IgD-negative memory B cell (primary cell): Measurements from ENCODE around the gene RPS4Y1. TPM values are rescaled to one million over a fixed set of nuclear protein-coding genes. Genes with fewer than 3 reads are reported as not detected.
"Not testable (repeated sequence)": the region's sequence is repeated elsewhere in the genome, so short reads cannot be mapped to it uniquely, and the experiment has no call there.

Experiments used
- H3K27ac Mint-ChIP-seq, 3 donors: one replicate each; pipeline ENCODE4 v1.8.0; 2020 to 2022; ENCODE audit warnings: mild to moderate bottlenecking in 3 of 3, mixed read lengths in 3 of 3, moderate library complexity in 1 of 3
- H3K27me3 Mint-ChIP-seq: one replicate; pipeline ENCODE4 v1.8.0; 2021; ENCODE audit warnings: mixed read lengths
- H3K36me3 Mint-ChIP-seq: one replicate; pipeline ENCODE4 v1.8.0; 2020; ENCODE audit warnings: mild to moderate bottlenecking, mixed read lengths
- H3K4me1 Mint-ChIP-seq, 3 donors: one replicate each; pipeline ENCODE4 v1.8.0; 2020 to 2022; ENCODE audit warnings: mixed read lengths in 3 of 3, mild to moderate bottlenecking in 1 of 3
- H3K4me3 Mint-ChIP-seq, 4 donors: one replicate each; pipeline ENCODE4 v1.8.0; 2020 to 2022; ENCODE audit warnings: mild to moderate bottlenecking in 4 of 4, mixed read lengths in 4 of 4, moderate library complexity in 3 of 4
- H3K9me3 Mint-ChIP-seq, 3 donors: one replicate each; pipeline ENCODE4 v1.8.0; 2020 to 2021; ENCODE audit warnings: mixed read lengths in 3 of 3, mild to moderate bottlenecking in 1 of 3
- polyA plus RNA-seq: library from polyadenylated mRNA; unstranded; fragments of 300-500 nt; fragmentation: Illumina TruSeq; gene quantifications from one replicate; pipeline ENCODE4 v1.2.3, GENCODE V29; 2021

RPS4Y1 gene
- polyA plus RNA-seq, 1 donor from 2014 or later: not detected

- Mint-ChIP-seq H3K4me3 (no peak overlapping the region), H3K9me3 (no peaks in the 10 kb centered on the region), H3K36me3 (no peaks in the 10 kb centered on the region), H3K27me3 (no peaks in the 10 kb centered on the region), H3K27ac (no peak overlapping the region), H3K4me1 (no peaks in the 10 kb centered on the region)
Measured at GRCh38 chrY:2859782-2860181, 18.4 kb downstream of the RPS4Y1 start.

- no peak overlapping the region for H3K4me3 Mint-ChIP-seq
- no peaks in the 10 kb centered on the region for H3K27me3 Mint-ChIP-seq
- H3K27ac Mint-ChIP-seq: no peak overlapping the region
- no peaks in the 10 kb centered on the region for H3K9me3 Mint-ChIP-seq
- no peaks in the 10 kb centered on the region for H3K4me1 Mint-ChIP-seq
- H3K36me3 Mint-ChIP-seq: no peaks in the 10 kb centered on the region
Measured at GRCh38 chrY:2860511-2860910, 19.1 kb downstream of the RPS4Y1 start.

- H3K4me1 Mint-ChIP-seq: no peaks in the 10 kb centered on the region
- H3K36me3 Mint-ChIP-seq: no peaks in the 10 kb centered on the region
- no peaks in the 10 kb centered on the region for H3K9me3 Mint-ChIP-seq
- no peaks in the 10 kb centered on the region for H3K27me3 Mint-ChIP-seq
- no peak overlapping the region for H3K27ac Mint-ChIP-seq
- no peak overlapping the region for H3K4me3 Mint-ChIP-seq
Measured at GRCh38 chrY:2866581-2866980, 25.2 kb downstream of the RPS4Y1 start.

GRCh38 chrY:2867469-2867868 lies 26.1 kb downstream of the RPS4Y1 start:
- H3K4me1 Mint-ChIP-seq: no peaks in the 10 kb centered on the region
- H3K27ac Mint-ChIP-seq: no peak overlapping the region
- H3K4me3 Mint-ChIP-seq: no peak overlapping the region
- H3K36me3 Mint-ChIP-seq: no peaks in the 10 kb centered on the region
- H3K9me3 Mint-ChIP-seq: no peaks in the 10 kb centered on the region
- H3K27me3 Mint-ChIP-seq: no peaks in the 10 kb centered on the region

- no peaks in the 10 kb centered on the region for H3K36me3 Mint-ChIP-seq
- H3K4me1 Mint-ChIP-seq: no peaks in the 10 kb centered on the region
- no peak overlapping the region for H3K4me3 Mint-ChIP-seq
- H3K27ac Mint-ChIP-seq: no peak overlapping the region
- no peaks in the 10 kb centered on the region for H3K9me3 Mint-ChIP-seq
- no peaks in the 10 kb centered on the region for H3K27me3 Mint-ChIP-seq
Measured at GRCh38 chrY:2868035-2868607, 26.7 kb downstream of the RPS4Y1 start.

DNA sequence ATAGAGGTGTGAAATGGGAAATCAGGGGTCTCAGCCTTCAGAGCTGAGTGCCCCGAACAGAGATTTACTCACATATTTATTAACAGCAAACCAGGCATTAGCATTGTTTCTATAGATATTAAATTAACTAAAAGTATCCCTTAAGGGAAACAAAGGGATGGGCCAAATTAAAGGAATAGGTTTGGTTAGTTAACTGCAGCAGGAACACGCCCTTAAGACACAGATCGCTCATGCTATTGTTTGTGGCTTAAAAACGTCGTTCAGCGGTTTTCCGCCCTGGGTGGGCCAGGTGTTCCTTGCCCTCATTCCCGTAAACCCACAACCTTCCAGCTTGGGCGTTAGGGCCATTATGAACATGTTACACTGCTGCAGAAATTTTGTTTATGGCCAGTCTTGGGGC lies 30.8 kb downstream of the RPS4Y1 start:
- H3K9me3 Mint-ChIP-seq, H3K36me3 Mint-ChIP-seq, H3K4me1 Mint-ChIP-seq: not testable (repeated sequence)

GRCh38 chrY:2874211-2874610 lies 32.8 kb downstream of the RPS4Y1 start:
- Mint-ChIP-seq H3K9me3 (no peaks in the 10 kb centered on the region), H3K36me3 (no peaks in the 10 kb centered on the region), H3K27ac (no peak overlapping the region), H3K4me3 (no peak overlapping the region), H3K4me1 (no peaks in the 10 kb centered on the region), H3K27me3 (no peaks in the 10 kb centered on the region)

More for the DNA sequence above, 30.8 kb downstream of the RPS4Y1 start:
- H3K27ac Mint-ChIP-seq, H3K4me3 Mint-ChIP-seq, H3K27me3 Mint-ChIP-seq: not testable (repeated sequence)

GRCh38 chrY:2883561-2883960 lies 42.2 kb downstream of the RPS4Y1 start:
- Mint-ChIP-seq H3K4me3 (no peak overlapping the region), H3K4me1 (no peaks in the 10 kb centered on the region), H3K36me3 (no peaks in the 10 kb centered on the region), H3K27me3 (no peaks in the 10 kb centered on the region), H3K27ac (no peak overlapping the region), H3K9me3 (no peaks in the 10 kb centered on the region)

- Mint-ChIP-seq H3K4me1 (no peaks in the 10 kb centered on the region), H3K27ac (no peak overlapping the region), H3K9me3 (no peaks in the 10 kb centered on the region), H3K36me3 (no peaks in the 10 kb centered on the region), H3K27me3 (no peaks in the 10 kb centered on the region), H3K4me3 (no peak overlapping the region)
Measured at GRCh38 chrY:2885880-2886279, 44.5 kb downstream of the RPS4Y1 start.

GRCh38 chrY:2887386-2887785 lies 46.0 kb downstream of the RPS4Y1 start:
- H3K4me3 Mint-ChIP-seq: no peak overlapping the region

DNA sequence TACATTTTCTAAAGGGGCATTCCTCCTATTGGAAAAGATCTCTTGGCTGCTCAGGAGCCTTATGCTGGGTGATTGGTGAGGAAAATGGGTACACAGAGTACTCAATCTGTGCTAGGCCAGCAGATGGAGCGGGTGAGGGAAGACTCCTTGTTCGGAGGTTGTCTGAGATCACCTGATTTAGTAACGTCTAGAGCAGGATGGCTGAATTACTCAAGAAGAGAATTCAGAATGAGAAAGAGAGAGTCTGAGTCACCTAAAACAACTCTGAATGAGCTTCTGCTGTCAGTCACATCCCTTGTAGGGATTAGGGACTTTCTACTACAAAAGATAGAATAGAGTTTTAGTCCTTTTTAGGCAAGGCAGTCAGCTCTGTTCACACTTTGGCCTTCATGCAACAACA lies 46.6 kb downstream of the RPS4Y1 start:
- Mint-ChIP-seq H3K4me1 (no peaks in the 10 kb centered on the region), H3K9me3 (no peaks in the 10 kb centered on the region), H3K27me3 (no peaks in the 10 kb centered on the region), H3K4me3 (no peak overlapping the region), H3K27ac (no peak overlapping the region), H3K36me3 (no peaks in the 10 kb centered on the region)

More at GRCh38 chrY:2887386-2887785, 46.0 kb downstream of the RPS4Y1 start:
- H3K27ac Mint-ChIP-seq: no peak overlapping the region
- no peaks in the 10 kb centered on the region for H3K27me3 Mint-ChIP-seq
- H3K36me3 Mint-ChIP-seq: no peaks in the 10 kb centered on the region
- no peaks in the 10 kb centered on the region for H3K4me1 Mint-ChIP-seq
- H3K9me3 Mint-ChIP-seq: no peaks in the 10 kb centered on the region

DNA sequence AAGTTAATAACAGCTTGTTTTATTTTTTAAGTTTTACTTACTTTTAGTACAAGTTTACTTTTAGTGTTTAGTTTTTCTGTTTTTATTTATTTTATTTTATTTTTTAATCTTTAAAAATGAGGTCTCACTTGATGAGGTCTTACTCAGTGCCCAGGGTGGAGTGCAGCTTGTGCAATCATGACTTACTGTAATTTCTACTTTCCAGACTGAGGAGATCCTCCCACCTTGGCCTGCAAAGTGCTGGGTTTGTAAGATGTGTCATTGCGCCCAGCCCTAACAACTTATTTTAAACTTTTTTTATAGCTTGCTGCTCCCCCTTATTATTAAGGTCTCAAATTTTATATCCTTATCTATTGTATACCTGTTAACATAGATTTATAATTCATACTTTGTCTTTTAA lies 52.1 kb downstream of the RPS4Y1 start:
- H3K27me3 Mint-ChIP-seq: no peaks in the 10 kb centered on the region
- no peak overlapping the region for H3K4me3 Mint-ChIP-seq
- no peak overlapping the region for H3K27ac Mint-ChIP-seq
- H3K36me3 Mint-ChIP-seq: no peaks in the 10 kb centered on the region
- H3K9me3 Mint-ChIP-seq: no peaks in the 10 kb centered on the region
- H3K4me1 Mint-ChIP-seq: no peaks in the 10 kb centered on the region

DNA sequence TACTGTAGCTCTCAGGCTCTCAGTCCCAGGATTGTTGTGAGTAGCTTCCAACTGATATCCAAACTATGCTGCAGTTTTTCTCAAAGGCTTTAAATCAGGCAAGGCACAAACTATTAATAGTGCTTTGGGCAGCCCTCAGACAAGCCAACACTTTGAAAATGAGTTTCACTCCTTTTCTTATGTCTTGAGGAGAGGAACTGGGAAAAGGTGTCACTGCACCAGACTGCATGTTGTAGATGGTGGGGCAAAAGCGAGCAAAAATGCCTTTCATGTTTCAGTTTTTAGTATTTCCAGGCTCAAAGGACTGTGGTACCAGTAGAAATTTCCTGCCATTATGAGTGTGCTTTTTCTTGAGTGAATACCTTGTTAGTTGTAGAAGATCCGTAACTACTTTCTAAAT lies 54.6 kb downstream of the RPS4Y1 start:
- H3K4me1 Mint-ChIP-seq: no peaks in the 10 kb centered on the region
- no peak overlapping the region for H3K27ac Mint-ChIP-seq
- no peaks in the 10 kb centered on the region for H3K9me3 Mint-ChIP-seq
- no peak overlapping the region for H3K4me3 Mint-ChIP-seq
- no peaks in the 10 kb centered on the region for H3K36me3 Mint-ChIP-seq
- H3K27me3 Mint-ChIP-seq: no peaks in the 10 kb centered on the region

DNA sequence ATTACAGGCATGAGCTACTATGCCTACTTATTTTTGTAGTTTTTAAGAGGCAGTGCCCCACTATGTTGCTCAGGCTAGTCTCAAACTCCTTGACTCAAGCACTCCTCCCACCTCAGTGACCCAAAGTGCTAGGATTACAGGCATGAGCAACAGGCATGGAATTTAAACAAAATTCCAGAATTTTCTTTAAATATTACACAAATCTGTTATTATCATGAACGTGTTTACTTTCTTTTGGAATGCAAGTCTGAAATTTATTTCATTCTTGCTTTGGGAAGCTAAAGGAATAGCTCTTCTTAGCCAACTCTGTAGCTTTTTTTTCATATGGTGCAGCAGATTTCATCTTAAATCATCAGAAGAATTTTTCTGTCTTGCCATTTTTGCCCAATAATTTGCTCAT lies 66.0 kb downstream of the RPS4Y1 start:
- no peak overlapping the region for H3K4me3 Mint-ChIP-seq
- H3K27me3 Mint-ChIP-seq: no peaks in the 10 kb centered on the region
- no peaks in the 10 kb centered on the region for H3K9me3 Mint-ChIP-seq
- H3K27ac Mint-ChIP-seq: no peak overlapping the region
- no peaks in the 10 kb centered on the region for H3K36me3 Mint-ChIP-seq
- H3K4me1 Mint-ChIP-seq: no peaks in the 10 kb centered on the region

GRCh38 chrY:2913066-2913815 lies 71.8 kb downstream of the RPS4Y1 start:
- H3K4me3 Mint-ChIP-seq: no peak overlapping the region
- no peak overlapping the region for H3K27ac Mint-ChIP-seq
- no peaks in the 10 kb centered on the region for H3K27me3 Mint-ChIP-seq
- no peaks in the 10 kb centered on the region for H3K9me3 Mint-ChIP-seq
- H3K36me3 Mint-ChIP-seq: no peaks in the 10 kb centered on the region
- no peaks in the 10 kb centered on the region for H3K4me1 Mint-ChIP-seq
